Fibroblast of skin of left biceps (primary cell): ENCODE data around the gene SLC25A28.

ENCODE experiments used
- DNase-seq, 2 experiments: peaks; one replicate each; pipeline ENCODE4 v3.0.0-alpha.2; 2013; ENCODE audit warnings: low read depth in 2 of 2

Gene SLC25A28

GRCh38 chr10:99619851-99620710 lies at the start of gene SLC25A28:
Gene SLC25A28 (minus strand): TSS chr10:99620439. CDS start chr10:99620335, 104 bp downstream.
- DNase-seq: peak; percentile 100

DNA sequence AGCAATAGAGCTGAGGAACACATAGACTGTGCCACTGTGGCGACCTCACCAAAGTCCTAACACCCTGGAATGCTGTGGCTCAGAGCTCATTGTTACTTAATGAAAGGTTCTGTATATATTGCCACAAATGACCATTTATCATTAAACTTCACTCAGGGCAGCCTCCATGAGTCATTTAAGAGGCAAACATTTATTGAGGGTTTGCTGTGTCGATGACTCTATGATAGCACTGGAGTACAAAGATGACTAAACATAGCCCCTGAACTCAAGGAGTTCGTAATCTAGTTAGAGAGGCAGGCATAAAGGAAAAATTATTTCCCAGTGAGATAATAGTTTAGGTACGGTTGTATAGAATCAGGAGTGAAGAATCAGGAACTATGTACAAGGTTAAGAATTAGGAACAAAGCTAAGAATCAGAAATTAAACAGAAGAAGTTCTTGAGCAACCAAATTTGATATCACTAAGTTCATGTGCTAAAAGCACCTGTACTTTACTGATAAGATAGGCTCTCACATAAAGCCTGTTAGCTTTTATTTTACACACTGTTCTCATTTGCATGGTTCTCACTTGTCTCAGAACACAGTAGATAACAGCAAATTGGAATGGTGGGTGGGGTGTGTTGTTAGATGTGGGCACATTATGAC lies 47.0 kb upstream of the SLC25A28 start:
- DNase-seq: peak; percentile 62 to 64

DNA sequence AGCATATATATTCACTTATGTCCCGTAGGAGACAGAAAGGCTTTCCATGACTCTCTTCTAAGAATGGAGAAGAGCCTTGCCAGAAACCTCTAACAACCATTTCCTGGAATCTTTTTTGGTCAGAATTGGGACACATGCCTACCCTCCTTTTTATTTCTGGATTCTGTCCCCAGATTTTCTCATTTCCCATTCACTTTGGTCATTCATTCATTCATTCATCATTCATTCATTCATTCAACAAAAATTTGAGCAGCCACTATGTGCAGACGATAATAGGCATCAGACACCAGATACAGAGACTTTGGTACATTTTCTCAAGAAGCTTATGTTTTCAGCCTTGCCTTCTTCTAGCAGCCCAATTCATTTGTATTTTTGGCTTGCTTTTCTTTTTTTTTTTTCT lies 45.1 kb upstream of the SLC25A28 start:
- no peak for DNase-seq

GRCh38 chr10:99661377-99661763 lies 41.1 kb upstream of the SLC25A28 start:
- DNase-seq: no peak

DNA sequence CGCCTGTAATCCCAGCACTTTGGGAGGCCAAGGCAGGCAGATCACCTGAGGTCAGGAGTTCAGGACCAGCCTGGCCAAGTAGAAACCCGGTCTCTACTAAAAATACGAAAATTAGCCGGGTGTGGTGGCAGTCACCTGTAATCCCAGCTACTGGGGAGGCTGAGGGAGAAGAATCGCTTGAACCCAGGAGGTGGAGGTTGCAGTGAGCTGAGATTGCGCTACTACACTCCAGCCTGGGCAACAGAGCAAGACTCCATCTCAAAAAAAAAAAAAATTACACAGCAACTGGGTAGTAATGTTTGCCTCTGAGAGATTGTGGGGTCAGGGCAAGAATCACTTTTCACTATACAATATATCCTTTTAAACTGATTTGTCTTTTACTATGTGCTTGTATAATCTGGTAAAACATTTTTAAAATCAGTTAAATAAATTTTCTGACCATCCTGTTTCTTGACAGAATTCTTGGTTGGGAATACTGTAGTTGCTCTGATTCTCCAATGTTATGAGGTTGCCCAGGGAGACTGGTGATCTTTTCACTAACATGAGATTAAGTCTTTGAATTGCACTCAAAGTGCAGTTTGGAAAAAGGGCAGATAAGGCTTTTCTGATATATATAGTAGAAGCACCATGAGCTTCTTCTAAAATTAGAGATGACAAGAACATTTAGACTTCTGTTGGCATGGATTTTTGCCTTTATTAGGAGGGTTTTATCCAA lies 40.6 kb upstream of the SLC25A28 start:
- DNase-seq: no peak

DNA sequence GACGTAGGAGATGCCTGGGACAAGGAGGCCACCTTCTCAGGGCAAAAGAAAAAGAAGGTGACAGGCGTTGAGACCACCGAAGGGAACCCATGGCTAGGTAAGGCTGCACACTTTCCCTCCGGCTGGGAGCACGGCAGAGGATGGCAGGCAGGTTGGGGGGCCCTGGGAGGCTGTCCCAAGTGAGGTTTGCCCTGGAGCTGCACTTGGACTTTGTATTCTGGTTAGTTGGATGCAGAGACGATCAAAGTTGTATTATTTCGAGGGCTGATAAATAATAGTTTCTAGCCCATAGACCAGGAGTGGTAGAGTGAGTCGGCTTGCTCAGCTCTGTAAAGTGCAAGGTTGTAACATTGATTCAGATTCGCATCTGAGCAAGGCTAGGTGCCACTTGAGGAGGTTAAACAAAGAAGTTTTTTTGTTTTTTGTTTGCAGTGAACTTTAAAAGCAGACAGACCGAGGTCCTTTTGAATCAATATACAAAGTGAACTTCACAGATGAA lies 39.7 kb upstream of the SLC25A28 start:
- no peak for DNase-seq

GRCh38 chr10:99659031-99659867 lies 39.0 kb upstream of the SLC25A28 start, which contains the start of gene ENTPD7:
Gene ENTPD7 (plus strand): TSS chr10:99659509. CDS start chr10:99659957, 448 bp downstream.
- peak; percentile 80 to 82 for DNase-seq

GRCh38 chr10:99658622-99659030 lies 38.4 kb upstream of the SLC25A28 start:
- no peak for DNase-seq

GRCh38 chr10:99656199-99657064 lies 36.2 kb upstream of the SLC25A28 start:
- DNase-seq: no peak

- no peak for DNase-seq
These were observed 34.3 kb upstream of the SLC25A28 start for GRCh38 chr10:99654390-99655175.

- no peak for DNase-seq
These were observed 32.7 kb upstream of the SLC25A28 start for GRCh38 chr10:99652800-99653390.

- DNase-seq: no peak
These were observed 28.5 kb upstream of the SLC25A28 start for GRCh38 chr10:99648717-99649116.

DNA sequence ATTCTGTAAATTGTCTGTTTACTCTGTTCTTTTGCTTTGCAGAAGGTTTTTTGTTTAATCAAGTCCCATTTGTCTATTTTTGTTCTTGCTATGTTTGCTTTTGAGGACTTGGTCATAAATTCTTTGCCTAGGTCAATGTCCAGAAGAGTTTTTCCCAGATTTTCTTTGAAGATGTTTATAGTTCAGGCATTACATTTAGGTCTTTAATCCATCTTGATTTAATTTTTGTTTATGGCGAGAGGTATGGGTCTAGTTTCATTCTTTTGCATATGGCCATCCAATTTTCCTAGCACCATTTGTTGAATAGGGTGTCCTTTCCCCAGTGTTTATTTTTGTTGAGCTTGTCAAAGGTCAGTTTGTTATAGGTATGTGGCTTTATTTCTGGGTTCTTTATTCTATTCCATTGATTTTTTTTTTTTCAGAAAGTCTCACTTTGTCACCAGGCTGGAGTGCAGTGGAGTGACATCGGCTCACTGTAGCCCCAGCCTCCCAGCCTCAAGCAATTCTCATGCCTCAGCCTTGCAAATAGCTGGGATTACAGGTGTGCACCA lies 27.4 kb upstream of the SLC25A28 start:
- no peak for DNase-seq

GRCh38 chr10:99633832-99634231 lies 13.6 kb upstream of the SLC25A28 start:
- no peak for DNase-seq

DNA sequence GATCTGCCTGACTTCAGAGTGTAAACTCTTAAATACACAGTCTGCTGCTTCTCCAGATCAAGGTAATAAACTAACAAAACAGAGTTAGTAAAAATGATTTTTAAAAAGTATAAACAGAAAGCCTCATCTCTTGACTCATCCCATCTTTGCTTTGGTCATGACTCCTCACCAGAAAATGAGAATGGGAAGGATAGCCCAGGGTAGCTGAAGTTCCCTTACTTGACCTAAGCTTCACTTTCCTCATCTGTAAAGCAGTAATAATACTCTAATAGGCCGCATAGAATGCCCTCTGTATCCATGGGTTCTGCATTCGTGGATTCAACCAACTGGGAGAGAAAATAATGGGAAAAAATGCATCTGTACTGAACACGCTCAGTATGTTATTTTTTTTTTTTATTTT lies 11.3 kb upstream of the SLC25A28 start:
- DNase-seq: no peak

DNA sequence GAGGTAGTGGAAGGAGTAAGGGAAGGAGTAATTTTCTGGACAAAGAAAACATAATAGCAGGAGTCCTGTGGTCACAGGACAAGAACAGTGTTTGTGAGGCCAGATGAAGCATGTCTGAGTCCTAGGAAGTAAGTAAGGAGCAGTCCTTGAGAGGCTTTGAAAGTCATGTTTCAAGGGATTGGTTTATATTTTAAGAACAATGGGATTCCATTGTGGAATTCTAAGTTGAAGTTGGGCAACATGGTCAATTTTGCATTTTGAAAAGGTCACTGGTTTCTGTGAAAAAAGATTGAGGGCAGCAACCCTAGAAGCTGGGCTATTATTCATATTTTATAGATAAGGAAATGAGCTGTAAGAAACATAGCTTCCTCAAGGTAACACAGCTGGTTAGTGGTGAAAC lies 10.8 kb upstream of the SLC25A28 start:
- DNase-seq: no peak

- peak; percentile 9 to 33 for DNase-seq
These were observed 10.2 kb upstream of the SLC25A28 start for GRCh38 chr10:99630433-99630832.

DNA sequence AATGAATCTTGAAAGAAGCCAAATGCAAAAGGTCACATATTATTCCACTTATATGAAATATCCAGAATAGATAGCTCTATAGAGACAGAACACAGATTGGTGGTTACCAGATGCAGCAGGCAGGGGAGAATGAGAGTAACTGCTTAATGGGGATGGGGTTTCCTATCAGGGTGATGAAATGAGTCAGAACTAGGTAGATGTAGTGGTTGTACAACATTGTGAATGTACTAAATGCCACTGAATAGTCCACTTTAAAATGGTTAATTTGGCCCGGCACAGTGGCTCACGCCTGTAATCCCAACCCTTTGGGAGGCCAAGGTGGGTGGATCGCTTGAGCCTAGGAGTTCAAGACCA lies 9.4 kb upstream of the SLC25A28 start:
- DNase-seq: no peak
